GM10266 (cell line): ENCODE results near the gene WDR90.

Experiments
- DNase-seq: peaks from one replicate; pipeline ENCODE4 v3.0.0; 2012; ENCODE audit errors: extremely low spot score
- CTCF ChIP-seq: IDR thresholded peaks from 2 replicates; pipeline ENCODE4 v1.5.1; 2012; ENCODE audit warnings: mild to moderate bottlenecking, low read depth; ENCODE audit not compliant: control insufficient read depth, insufficient read depth; ENCODE audit errors: missing control alignments

WDR90 gene

DNA sequence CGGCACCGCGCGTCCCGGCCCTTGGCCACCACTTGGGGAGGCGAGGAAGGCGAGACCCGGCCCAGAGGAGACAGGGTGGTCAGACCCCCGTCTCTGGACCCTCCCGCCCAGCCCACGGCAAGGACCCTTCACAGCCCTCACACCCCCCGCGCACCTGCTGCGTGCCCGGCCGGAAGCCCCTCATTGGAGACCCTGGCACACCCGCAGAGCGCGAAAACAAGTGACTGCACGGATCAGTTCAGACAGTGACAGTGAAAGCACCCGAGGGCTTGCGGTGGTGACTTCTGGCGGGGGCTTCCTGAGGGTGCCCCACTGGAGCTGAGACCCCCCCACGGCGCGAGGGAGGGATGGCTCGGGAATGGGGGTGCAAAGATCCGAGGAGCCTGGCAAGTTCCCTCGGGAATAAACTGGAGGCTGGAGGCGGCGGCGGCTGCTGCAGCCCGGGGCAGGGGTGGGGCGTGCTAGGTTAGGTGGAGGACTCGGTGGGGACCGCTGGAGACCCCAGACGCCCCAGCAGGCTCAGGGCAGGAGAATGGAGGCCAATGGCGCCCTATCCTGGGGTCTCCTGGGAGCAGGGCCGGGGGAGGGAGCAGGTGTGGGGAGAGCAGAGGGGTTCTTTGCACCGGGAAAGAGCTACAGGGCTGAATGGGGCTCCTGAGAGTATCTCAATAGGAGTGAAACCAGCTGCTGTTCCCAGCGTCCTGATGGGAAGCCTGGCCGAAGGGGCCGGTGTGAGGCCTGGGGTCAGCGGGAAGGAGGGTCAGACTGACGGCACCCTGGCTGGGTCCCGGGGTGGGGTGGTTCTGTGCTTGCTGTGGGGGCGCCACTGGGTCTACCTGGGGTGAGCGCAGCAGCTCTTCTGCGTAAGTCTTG lies 57.3 kb downstream of the WDR90 start:
- no peak for TF ChIP-seq CTCF
- no peak for DNase-seq

- DNase-seq, result no peak
- TF ChIP-seq CTCF, result no peak
Measured at GRCh38 chr16:707062-707538, 57.9 kb downstream of the WDR90 start.

GRCh38 chr16:708019-708418 lies 58.9 kb downstream of the WDR90 start:
- TF ChIP-seq CTCF, result no peak
- DNase-seq, result no peak

DNA sequence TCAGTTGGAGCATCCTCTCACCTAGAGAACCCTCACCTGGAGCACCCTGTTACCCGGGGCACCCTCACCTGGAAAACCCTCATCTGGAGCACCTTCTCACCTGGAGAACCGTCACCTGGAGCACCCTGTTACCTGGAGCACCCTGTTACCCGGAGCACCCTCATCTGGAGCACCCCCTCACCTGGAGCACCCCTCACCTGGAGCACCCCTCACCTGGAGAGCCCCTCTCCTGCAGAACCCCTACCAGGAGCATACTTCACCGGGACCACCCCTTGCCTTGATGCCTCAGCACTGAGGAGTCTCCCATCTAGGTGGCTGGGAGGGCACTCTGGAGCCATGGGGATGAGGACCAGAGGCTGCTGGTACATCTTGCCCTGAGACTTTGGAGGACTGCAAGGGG lies 59.8 kb downstream of the WDR90 start:
- no peak for TF ChIP-seq CTCF
- DNase-seq, result no peak

DNA sequence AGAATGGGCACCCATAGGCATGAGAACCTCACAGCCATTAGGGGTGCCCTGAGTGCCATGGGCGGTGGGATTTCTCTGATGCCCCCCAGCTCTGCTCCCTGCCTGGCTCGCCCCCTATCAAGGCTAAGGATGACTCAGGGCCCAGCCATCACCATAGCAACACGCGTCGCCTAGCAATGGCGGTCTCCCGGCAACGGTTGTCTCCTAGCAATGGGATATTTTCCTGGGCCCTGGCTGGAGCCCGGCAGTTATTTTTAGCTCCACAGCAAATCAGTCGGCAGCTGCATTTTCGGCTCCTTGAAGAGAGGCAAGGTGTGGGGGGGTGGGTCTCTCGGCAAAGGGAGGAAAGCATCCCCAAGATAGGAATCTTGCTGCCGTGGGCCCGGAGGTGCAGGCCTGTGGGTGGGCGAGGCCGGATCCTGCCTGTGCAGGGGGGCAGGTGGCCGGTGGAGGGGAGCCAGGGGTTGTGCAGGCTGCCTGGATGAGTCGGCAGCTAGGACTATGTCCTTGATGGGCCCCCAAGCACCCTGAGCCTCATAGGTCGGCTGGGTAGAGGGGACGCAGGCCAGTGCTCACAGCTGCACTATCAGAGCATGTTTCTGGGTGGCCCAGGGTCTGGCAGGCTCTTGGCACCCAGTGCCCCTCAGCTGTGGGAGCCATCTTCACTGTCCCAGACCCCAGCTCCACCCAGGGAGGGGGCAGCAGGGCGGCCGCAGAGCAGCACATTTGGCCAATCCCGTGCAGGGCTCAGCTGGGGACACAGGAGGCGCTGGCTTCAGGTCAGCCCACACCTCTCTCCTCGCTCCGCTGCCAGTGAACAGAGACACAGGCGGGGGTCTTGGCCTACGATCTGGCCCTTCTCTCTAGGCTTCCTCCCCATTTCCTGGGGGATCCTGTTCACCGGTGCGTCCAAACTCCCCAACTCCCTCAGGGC lies 60.7 kb downstream of the WDR90 start:
- DNase-seq, result no peak
- TF ChIP-seq CTCF, result no peak

- no peak for TF ChIP-seq CTCF
- DNase-seq, result no peak
Measured at GRCh38 chr16:710500-711075, 61.4 kb downstream of the WDR90 start.
